HepG2 (cell line): ENCODE results near the gene ARIH1. TPM values are rescaled to one million over a fixed set of nuclear protein-coding genes. Genes with fewer than 3 reads are reported as not detected.
A peak's percentile ranks its signal among the peaks of the same experiment; 100 is the strongest.

Experiments
- ATAC-seq: fragments of 200-7000 bp; cut with Tn5 transposase; 3 replicates; pipeline ENCODE4 v1.9.1; 2020; ENCODE audit warnings: mild to moderate bottlenecking, moderate library complexity
- BruUV-seq: library from RNA; stranded (reverse); fragments of 400-500 nt; replicated peaks from 2 replicates; lab custom pipeline; 2021; lab: Mats Ljungman, UMichigan
- CTCF ChIA-PET: fragments of 300-600 bp; formaldehyde crosslinking; extraction: SDS; loops from one replicate; lab custom pipeline; 2021; ENCODE audit warnings: low total read pairs, inconsistent platforms, low intra/inter-chr PET ratio; lab: Yijun Ruan, JAX
- POLR2A ChIA-PET: fragments of 350-600 bp; sonication (Branson Sonifier 250); formaldehyde crosslinking; loops from one replicate; lab custom pipeline; 2020; ENCODE audit warnings: antibody characterized with exemption, inconsistent platforms; lab: Yijun Ruan, JAX
- DNase-seq: peaks from one replicate; pipeline ENCODE4 v3.0.0-alpha.2; 2015; ENCODE audit warnings: low spot score
- FAIRE-seq: peaks from 3 replicates; lab custom pipeline; 2011; peaks lifted over from hg19 to GRCh38; lab: Jason Lieb, UNC
- H2AFZ ChIP-seq: one replicate; pipeline ENCODE4 v1.6.1; 2011; ENCODE audit warnings: low read length, inconsistent platforms
- H3K27ac ChIP-seq: fragments of 300-600 bp; 3 replicates; pipeline ENCODE4 v1.8.0; 2011; ENCODE audit warnings: mixed run types, mild to moderate bottlenecking, mixed read lengths, low read length, inconsistent platforms; ENCODE audit not compliant: insufficient read depth; ENCODE audit errors: extremely low read length
- H3K27me3 ChIP-seq, 2 experiments: fragments of 200-600 bp in 1 of 2; 2 replicates in 1 of 2; 3 replicates in 1 of 2; pipeline versions ENCODE4 v1.6.0 to v1.8.0; 2011; ENCODE audit warnings: low read length in 2 of 2, mild to moderate bottlenecking in 2 of 2, moderate library complexity in 2 of 2, inconsistent platforms in 1 of 2; ENCODE audit not compliant: insufficient read depth in 2 of 2, control insufficient read depth in 1 of 2
- H3K36me3 ChIP-seq, 2 experiments: fragments of 200-600 bp in 1 of 2; replicated peaks in 1 of 2; 2 replicates in 1 of 2; 3 replicates in 1 of 2; pipeline versions ENCODE4 v1.5.1 to v1.8.0; 2011; ENCODE audit warnings: low read length in 2 of 2, inconsistent platforms in 1 of 2; ENCODE audit not compliant: insufficient read depth in 2 of 2, control insufficient read depth in 1 of 2
- H3K4me1 ChIP-seq: 2 replicates; pipeline ENCODE4 v1.5.1; 2012; ENCODE audit warnings: low read length, inconsistent platforms; ENCODE audit not compliant: insufficient read depth
- H3K4me2 ChIP-seq: 2 replicates; pipeline ENCODE4 v1.6.0; 2011; ENCODE audit warnings: low read depth, low read length, inconsistent platforms
- H3K4me3 ChIP-seq, 3 experiments: fragments of 200-600 bp in 1 of 3; sonication (generic), shearing (Covaris generic) in 1 of 3; replicated peaks in 1 of 3; 2 replicates each; pipeline ENCODE4 v1.5.1; 2011 to 2016; ENCODE audit warnings: low read length in 3 of 3, inconsistent platforms in 2 of 3, low read depth in 2 of 3, mild to moderate bottlenecking in 2 of 3, control low read depth in 1 of 3, mixed read lengths in 1 of 3; ENCODE audit not compliant: insufficient read depth in 1 of 3
- H3K79me2 ChIP-seq: one replicate; pipeline ENCODE4 v1.6.1; 2011; ENCODE audit warnings: low read length, inconsistent platforms; ENCODE audit not compliant: insufficient read depth
- H3K9ac ChIP-seq: 2 replicates; pipeline ENCODE4 v1.6.0; 2011; ENCODE audit warnings: mild to moderate bottlenecking, low read depth, low read length, inconsistent platforms; ENCODE audit not compliant: insufficient read depth
- H3K9me3 ChIP-seq: 2 replicates; pipeline ENCODE4 v1.5.1; 2012; ENCODE audit warnings: mild to moderate bottlenecking, low read length
- H4K20me1 ChIP-seq: 2 replicates; pipeline ENCODE4 v1.6.0; 2011; ENCODE audit warnings: inconsistent platforms, mild to moderate bottlenecking, low read length, moderate library complexity; ENCODE audit not compliant: insufficient read depth
- CC2D1A ChIP-seq: sonication (generic); formaldehyde crosslinking; IDR thresholded peaks from 2 replicates; pipeline ENCODE4 v1.8.1; 2023; ENCODE audit warnings: mild to moderate bottlenecking, missing genetic modification reagents
- NR2F2 ChIP-seq: IDR thresholded peaks from 2 replicates; pipeline ENCODE4 v1.6.1; 2012; ENCODE audit warnings: low read depth, inconsistent platforms, borderline replicate concordance
- POLR2G ChIP-seq: fragments of 200-400 bp; formaldehyde crosslinking; IDR thresholded peaks from 2 replicates; pipeline ENCODE4 v1.6.1; 2018; ENCODE audit warnings: mild to moderate bottlenecking, low read depth, low read length, moderate library complexity
- RFX3 ChIP-seq: IDR thresholded peaks from 2 replicates; pipeline ENCODE4 v1.6.1; 2016; ENCODE audit warnings: missing biosample characterization, missing genetic modification reagents
- TEAD2 ChIP-seq: sonication (generic); formaldehyde crosslinking; IDR thresholded peaks from 2 replicates; pipeline ENCODE4 v1.9.0; 2021; ENCODE audit warnings: missing genetic modification reagents
- WGBS: methylation state at CpG from one replicate; pipeline ENCODE4 v1.1.6; 2017; ENCODE audit warnings: low lambda C conversion rate; 5-methylcytosine and 5-hydroxymethylcytosine counted together
- in situ Hi-C: cut with HindIII; loops from 2 replicates; pipeline ENCODE4 v1.10.0; 2017; ENCODE audit warnings: low pct_unique_long_range_greater_than_20kb; ENCODE audit not compliant: extremely low pct_ligation_motif_present
- intact Hi-C: fragments of 100-400 bp; cut with micrococcal nuclease; formaldehyde crosslinking; loops from one replicate; pipeline ENCODE4 v1.10.0; 2022; ENCODE audit not compliant: unreplicated experiment
- polyA plus RNA-seq, 8 experiments: library from polyadenylated mRNA; depleted of rRNA in 3 of 8; stranded (reverse) in 7 of 8; unstranded in 1 of 8; fragments of >200 nt; fragmentation: Illumina TruSeq in 4 of 8; extraction: Trizol in 4 of 8; gene quantifications; 2 replicates each; pipeline versions ENCODE4 v1.2.1 to v1.2.3, GENCODE V29; 2011 to 2016; ENCODE audit warnings: low read depth in 4 of 8, missing spikeins in 1 of 8, mixed read lengths in 1 of 8; ENCODE audit not compliant: insufficient read depth in 1 of 8
- total RNA-seq, 5 experiments: library from RNA; depleted of rRNA; stranded (reverse); fragments of >200 nt; fragmentation: Illumina TruSeq; extraction: Trizol; gene quantifications; 2 replicates each; pipeline ENCODE4 v1.2.3, GENCODE V29; 2016; ENCODE audit warnings: low read depth in 1 of 5
- TF ChIP-seq, protein P1 (sequence below): sonication (generic); formaldehyde crosslinking; IDR thresholded peaks from 2 replicates; pipeline ENCODE4 v1.5.0; 2020; ENCODE audit warnings: missing genetic modification reagents
- TF ChIP-seq, protein P2 (sequence below): sonication (generic); formaldehyde crosslinking; IDR thresholded peaks from 2 replicates; pipeline ENCODE4 v1.8.0; 2022; ENCODE audit warnings: mild to moderate bottlenecking, missing genetic modification reagents, moderate library complexity
- TF ChIP-seq, protein P3 (sequence below): sonication (generic); formaldehyde crosslinking; conservative IDR thresholded peaks from 2 replicates; pipeline ENCODE4 v1.4.0; 2020; ENCODE audit warnings: missing genetic modification reagents

The ARIH1 gene
- total and polyA plus RNA-seq, 2 of the 13 experiments (the other 11 are each of a cell fraction or from before 2014, with no cell fraction given): 38.8 to 59.8 TPM

DNA sequence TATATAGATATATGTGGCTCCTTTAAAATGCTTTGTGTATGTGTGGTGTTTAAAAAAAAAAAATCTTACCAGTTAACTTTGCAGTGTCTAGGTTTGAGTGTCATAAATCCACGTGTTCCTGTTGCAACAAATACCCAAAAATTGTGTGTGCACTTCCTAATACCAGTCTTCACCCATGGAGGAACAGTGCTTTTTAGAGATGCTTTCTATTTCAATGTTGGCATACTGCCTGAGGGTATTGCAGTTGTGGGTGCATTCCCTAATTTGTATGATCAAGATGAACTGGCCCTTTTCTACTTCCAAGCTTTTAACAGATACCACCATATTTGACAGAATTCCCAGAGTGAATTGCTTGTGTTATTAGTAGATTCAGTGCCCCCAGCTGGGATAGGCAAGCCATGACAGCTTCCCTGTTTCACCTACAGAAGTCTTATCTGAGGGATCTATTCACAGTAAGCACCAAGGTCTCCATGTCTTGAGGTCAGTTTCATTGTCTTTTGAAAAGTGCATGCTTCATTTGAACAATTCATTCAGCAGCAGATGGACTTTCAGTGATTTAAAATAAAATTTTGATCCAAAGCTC lies 111.4 kb downstream of the ARIH1 start (continued):
- TF ChIP-seq, protein P1, sequence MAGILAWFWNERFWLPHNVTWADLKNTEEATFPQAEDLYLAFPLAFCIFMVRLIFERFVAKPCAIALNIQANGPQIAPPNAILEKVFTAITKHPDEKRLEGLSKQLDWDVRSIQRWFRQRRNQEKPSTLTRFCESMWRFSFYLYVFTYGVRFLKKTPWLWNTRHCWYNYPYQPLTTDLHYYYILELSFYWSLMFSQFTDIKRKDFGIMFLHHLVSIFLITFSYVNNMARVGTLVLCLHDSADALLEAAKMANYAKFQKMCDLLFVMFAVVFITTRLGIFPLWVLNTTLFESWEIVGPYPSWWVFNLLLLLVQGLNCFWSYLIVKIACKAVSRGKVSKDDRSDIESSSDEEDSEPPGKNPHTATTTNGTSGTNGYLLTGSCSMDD (CRISPR knock-in tag): no peak
- TF ChIP-seq, protein P2, sequence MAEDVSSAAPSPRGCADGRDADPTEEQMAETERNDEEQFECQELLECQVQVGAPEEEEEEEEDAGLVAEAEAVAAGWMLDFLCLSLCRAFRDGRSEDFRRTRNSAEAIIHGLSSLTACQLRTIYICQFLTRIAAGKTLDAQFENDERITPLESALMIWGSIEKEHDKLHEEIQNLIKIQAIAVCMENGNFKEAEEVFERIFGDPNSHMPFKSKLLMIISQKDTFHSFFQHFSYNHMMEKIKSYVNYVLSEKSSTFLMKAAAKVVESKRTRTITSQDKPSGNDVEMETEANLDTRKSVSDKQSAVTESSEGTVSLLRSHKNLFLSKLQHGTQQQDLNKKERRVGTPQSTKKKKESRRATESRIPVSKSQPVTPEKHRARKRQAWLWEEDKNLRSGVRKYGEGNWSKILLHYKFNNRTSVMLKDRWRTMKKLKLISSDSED (CRISPR knock-in tag): no peak
- TF ChIP-seq NR2F2: no peak
- no peak for TF ChIP-seq CC2D1A (CRISPR knock-in tag)

DNA sequence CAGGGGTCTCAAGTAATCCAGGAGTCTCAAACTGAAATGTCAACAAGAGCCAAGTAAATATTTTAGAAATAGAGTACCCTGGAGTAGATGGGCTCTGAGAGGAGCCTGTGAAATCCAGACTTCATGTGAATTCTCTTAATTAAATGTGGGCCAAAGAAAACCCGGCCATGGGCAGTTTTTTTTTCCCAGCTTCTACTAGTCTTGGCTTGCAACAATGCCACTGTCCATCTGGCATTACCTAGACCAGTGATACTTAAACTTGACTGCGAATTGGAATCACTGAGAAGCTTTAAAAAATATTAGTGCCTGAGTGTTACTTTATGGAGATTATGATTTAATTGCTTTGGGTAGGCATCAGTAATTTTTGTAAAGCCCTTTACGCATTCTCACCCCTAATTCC lies 114.0 kb downstream of the ARIH1 start:
- ChIA-PET POLR2A (no interaction called here), CTCF (no interaction called here)
- no TSS peak for BruUV-seq
- no peak overlapping the region for H2AFZ ChIP-seq
- no peaks in the 10 kb centered on the region for H3K4me1 ChIP-seq
- H3K36me3 ChIP-seq: peaks cover 6 to 12% of the 10 kb centered on the region in 2 experiments; a peak in 4 of 5 replicates
- no peaks in the 10 kb centered on the region for H3K27me3 ChIP-seq
- TF ChIP-seq TEAD2 (no peak), POLR2G (peak; percentile 39), RFX3 (no peak)
- TF ChIP-seq, protein P3, sequence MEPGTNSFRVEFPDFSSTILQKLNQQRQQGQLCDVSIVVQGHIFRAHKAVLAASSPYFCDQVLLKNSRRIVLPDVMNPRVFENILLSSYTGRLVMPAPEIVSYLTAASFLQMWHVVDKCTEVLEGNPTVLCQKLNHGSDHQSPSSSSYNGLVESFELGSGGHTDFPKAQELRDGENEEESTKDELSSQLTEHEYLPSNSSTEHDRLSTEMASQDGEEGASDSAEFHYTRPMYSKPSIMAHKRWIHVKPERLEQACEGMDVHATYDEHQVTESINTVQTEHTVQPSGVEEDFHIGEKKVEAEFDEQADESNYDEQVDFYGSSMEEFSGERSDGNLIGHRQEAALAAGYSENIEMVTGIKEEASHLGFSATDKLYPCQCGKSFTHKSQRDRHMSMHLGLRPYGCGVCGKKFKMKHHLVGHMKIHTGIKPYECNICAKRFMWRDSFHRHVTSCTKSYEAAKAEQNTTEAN (CRISPR knock-in tag): no peak
- TF ChIP-seq, all 625 proteins: peak for 1
- Histone ChIP-seq H3K27ac (no peak overlapping the region), H3K9ac (no peak overlapping the region), H4K20me1 (no peaks in the 10 kb centered on the region), H3K79me2 (no peaks in the 10 kb centered on the region), H3K9me3 (no peaks in the 10 kb centered on the region), H3K4me2 (no peak overlapping the region), H3K4me3 (no peak overlapping the region)
- in situ Hi-C loops: no loop called here
- DNase-seq (no peak), ATAC-seq (no peak), FAIRE-seq (no peak)
- intact Hi-C loops: no loop called here
- 100% methylated on average over 3 of the region's 3 CpGs for WGBS
